ENCODE data around the gene USP19.

USP19 gene

GRCh38 chr3:49119439-49119838, 1.2 kb downstream of the USP19 start:
- H3K4me3 ChIP-seq (ENCODE audit: low read depth, low read length), result peak overlapping the region; percentile 93
- TF ChIP-seq CTCF (IDR thresholded peaks at IDR 0.05; ENCODE audit: borderline replicate concordance, insufficient read depth, low read depth, low read length), result no peak

GRCh38 chr3:49119036-49119435, 1.6 kb downstream of the USP19 start:
- no peak overlapping the region for H3K4me3 ChIP-seq (ENCODE audit: low read depth, low read length)
- no peak for TF ChIP-seq CTCF (IDR thresholded peaks at IDR 0.05; ENCODE audit: borderline replicate concordance, insufficient read depth, low read depth, low read length)

DNA sequence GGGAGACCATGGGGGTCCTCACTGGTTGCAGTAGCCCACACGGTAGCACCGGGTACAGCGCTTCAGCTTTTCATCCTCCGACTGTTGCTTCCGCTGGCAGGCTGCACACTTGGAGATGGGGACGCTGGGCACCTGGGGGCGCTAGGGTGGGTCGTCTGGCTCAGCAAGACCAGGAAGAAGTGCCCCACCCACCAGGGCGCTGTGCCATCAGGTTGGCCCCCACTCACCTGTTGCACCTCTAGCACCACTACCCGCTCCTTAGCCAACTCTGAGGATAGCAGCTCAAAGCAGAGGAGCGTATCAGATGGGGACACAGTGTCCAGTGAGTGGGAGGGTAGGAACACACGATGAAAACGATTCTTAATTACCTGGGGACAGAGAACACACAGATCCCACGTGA, 8.4 kb downstream of the USP19 start:
- no peak overlapping the region for H3K4me3 ChIP-seq (ENCODE audit: low read depth, low read length)
- no peak for TF ChIP-seq CTCF (IDR thresholded peaks at IDR 0.05; ENCODE audit: borderline replicate concordance, insufficient read depth, low read depth, low read length)

DNA sequence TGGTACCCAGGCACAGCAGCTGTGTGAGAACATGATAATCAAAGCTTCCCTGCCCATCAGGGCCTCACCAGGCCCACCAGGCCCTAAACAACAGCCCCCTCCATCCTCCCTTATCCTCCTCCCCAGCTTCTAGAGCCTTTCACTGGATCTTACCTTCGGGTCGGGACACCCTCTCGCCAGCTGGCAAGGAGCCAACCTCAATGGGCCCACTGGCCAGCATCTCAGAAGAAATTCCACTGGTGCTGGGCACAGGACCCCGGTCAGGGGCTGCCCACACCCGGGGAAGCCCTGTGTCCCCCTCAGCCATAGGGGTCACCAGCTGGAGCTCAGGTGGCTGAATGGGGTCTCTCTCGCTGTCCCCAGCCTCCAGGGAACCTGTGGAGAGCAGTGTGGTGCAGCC, 9.3 kb downstream of the USP19 start:
- H3K4me3 ChIP-seq (ENCODE audit: low read depth, low read length), result no peak overlapping the region
- TF ChIP-seq CTCF (IDR thresholded peaks at IDR 0.05; ENCODE audit: borderline replicate concordance, insufficient read depth, low read depth, low read length), result no peak

DNA sequence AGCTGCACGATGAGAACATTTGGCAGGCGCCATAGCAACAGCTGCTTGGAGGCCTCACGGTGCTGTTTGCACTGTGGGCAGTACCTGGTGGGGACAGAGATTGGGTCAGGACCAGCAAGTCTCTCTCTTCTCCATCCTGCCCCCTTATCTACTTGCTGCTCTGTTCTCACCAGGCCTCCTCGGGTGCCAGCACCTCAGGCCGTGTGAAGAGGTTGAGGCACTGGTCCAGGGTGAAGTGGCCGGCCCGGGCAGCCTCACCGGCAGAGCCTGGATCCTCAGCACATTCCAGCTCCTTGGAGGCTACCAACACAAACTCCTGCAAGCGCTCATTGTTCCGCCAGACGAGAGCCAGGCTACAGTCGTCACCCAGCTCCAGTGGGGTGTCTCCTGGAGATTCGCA, 9.8 kb downstream of the USP19 start:
- no peak overlapping the region for H3K4me3 ChIP-seq (ENCODE audit: low read depth, low read length)
- TF ChIP-seq CTCF (IDR thresholded peaks at IDR 0.05; ENCODE audit: borderline replicate concordance, insufficient read depth, low read depth, low read length), result no peak

DNA sequence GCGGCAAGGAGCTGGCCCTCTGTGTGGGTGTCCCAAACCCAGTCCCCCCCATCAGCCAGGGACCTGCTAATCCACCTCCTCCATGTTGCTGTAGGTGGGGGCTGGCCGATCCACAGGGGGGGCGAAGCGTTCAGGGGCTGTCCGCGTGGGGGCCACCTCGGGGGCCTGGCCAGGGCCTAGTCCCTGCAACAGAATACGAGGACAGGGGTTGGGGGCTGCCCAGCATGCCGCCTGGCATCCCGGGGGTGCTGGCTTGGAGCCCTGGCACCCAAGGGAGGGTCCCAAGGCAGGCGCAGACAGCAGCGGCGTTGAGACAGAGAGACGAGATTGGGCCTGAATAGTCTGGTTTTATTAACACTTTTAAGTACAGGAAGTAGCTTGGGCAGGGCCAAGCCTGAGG, 12.3 kb downstream of the USP19 start:
- no peak overlapping the region for H3K4me3 ChIP-seq (ENCODE audit: low read depth, low read length)
- no peak for TF ChIP-seq CTCF (IDR thresholded peaks at IDR 0.05; ENCODE audit: borderline replicate concordance, insufficient read depth, low read depth, low read length)

DNA sequence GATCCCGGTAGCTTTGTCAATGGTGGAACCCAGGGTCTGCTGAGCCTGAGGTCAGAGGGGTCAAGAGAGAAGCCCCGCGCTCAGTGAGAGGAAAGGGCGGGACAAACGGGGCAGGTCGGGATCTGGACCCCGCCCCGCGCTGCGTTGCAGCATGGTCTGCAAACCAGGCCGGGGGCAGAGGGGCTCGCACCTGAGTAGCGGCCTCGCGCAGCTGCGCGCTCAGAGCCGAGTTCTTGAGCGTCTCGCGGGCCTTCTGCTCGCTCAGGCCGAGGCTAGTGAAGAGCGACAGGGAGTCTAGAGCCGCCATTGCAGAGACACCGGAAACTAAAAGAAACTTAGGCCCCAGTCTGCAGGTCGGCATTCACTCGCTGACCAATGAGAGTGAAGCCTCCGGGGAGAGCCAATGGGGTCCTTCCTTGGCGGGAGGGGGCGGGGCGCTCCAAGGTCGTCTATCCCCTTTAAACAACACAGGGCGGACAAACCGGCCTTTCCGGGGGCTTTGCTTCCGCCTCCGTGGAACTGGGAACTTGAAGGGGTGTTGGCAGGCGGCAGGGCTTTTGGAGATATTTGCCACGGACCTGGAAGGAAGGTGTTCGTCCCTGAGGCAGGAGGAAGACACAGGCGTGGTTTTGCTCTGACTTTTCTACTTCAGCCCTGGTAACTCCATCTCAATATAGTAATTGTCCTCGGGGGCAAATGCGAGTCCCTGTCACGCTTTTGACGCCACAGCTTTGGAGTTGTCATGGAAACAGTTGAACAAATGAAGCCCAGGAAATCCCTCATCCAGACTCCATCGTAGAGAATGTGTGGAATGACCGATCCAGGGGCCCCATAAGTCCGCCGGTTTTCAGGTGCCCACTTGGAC, 16.0 kb downstream of the USP19 start, which contains the start of gene QARS1:
Gene QARS1, minus strand, starts transcription at position 331 of the 865 bp plus-strand sequence. Its CDS starts 24 bp downstream, at position 307.
- TF ChIP-seq CTCF (IDR thresholded peaks at IDR 0.05; ENCODE audit: borderline replicate concordance, insufficient read depth, low read depth, low read length), result no peak
- peak within 1 kb of the TSS; percentile 63 for H3K4me3 ChIP-seq (ENCODE audit: low read depth, low read length)
